HL-60 (cell line): ENCODE data around the gene FLOT1.

Source experiments
- GABPA ChIP-seq: IDR thresholded peaks from 2 replicates; pipeline ENCODE4 v1.6.1; 2012; ENCODE audit warnings: low read depth
- POLR2AphosphoS5 ChIP-seq: IDR thresholded peaks from 2 replicates; pipeline ENCODE4 v1.6.1; 2012; ENCODE audit warnings: low read depth
- SPI1 ChIP-seq: IDR thresholded peaks from 2 replicates; pipeline ENCODE4 v1.6.1; 2012; ENCODE audit warnings: low read depth, mild to moderate bottlenecking, borderline replicate concordance
- TF ChIP-seq, protein P1 (sequence below): IDR thresholded peaks from one replicate; pipeline ENCODE4 v1.5.1; 2011; ENCODE audit warnings: low read length, control low read depth, inconsistent platforms; ENCODE audit not compliant: insufficient read depth
- TF ChIP-seq, protein P2 (sequence below): IDR thresholded peaks from 2 replicates; pipeline ENCODE4 v1.6.1; 2012; ENCODE audit warnings: low read depth; ENCODE audit not compliant: insufficient replicate concordance

DNA sequence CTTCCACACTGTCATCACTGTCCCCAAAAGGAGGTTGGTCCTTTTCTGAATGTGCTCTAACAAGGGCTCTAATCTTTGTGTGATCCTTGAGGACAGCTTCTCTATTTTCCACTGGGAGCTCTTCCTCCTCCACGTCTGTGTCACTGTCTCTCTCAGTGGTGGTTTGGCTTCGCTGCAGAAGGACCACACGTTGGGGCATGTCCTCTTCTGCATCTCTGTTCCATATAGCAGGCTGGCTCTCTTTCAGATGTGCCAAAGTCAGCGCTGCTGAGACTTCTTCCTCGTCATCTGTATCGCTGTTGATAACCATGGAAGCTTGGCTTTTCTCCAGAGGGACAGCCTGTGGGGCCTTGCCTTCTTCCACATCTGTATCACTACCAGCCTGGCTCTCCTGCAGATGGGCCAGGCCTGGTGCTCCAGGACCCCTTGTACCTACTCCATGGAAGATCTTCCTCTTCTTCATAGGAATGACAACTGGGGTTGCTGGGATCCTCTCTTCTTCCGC lies 30.0 kb downstream of the FLOT1 start:
- TF ChIP-seq, protein P1, sequence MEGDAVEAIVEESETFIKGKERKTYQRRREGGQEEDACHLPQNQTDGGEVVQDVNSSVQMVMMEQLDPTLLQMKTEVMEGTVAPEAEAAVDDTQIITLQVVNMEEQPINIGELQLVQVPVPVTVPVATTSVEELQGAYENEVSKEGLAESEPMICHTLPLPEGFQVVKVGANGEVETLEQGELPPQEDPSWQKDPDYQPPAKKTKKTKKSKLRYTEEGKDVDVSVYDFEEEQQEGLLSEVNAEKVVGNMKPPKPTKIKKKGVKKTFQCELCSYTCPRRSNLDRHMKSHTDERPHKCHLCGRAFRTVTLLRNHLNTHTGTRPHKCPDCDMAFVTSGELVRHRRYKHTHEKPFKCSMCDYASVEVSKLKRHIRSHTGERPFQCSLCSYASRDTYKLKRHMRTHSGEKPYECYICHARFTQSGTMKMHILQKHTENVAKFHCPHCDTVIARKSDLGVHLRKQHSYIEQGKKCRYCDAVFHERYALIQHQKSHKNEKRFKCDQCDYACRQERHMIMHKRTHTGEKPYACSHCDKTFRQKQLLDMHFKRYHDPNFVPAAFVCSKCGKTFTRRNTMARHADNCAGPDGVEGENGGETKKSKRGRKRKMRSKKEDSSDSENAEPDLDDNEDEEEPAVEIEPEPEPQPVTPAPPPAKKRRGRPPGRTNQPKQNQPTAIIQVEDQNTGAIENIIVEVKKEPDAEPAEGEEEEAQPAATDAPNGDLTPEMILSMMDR = no peak
- no peak for TF ChIP-seq POLR2AphosphoS5
- TF ChIP-seq GABPA = no peak
- TF ChIP-seq, protein P2, sequence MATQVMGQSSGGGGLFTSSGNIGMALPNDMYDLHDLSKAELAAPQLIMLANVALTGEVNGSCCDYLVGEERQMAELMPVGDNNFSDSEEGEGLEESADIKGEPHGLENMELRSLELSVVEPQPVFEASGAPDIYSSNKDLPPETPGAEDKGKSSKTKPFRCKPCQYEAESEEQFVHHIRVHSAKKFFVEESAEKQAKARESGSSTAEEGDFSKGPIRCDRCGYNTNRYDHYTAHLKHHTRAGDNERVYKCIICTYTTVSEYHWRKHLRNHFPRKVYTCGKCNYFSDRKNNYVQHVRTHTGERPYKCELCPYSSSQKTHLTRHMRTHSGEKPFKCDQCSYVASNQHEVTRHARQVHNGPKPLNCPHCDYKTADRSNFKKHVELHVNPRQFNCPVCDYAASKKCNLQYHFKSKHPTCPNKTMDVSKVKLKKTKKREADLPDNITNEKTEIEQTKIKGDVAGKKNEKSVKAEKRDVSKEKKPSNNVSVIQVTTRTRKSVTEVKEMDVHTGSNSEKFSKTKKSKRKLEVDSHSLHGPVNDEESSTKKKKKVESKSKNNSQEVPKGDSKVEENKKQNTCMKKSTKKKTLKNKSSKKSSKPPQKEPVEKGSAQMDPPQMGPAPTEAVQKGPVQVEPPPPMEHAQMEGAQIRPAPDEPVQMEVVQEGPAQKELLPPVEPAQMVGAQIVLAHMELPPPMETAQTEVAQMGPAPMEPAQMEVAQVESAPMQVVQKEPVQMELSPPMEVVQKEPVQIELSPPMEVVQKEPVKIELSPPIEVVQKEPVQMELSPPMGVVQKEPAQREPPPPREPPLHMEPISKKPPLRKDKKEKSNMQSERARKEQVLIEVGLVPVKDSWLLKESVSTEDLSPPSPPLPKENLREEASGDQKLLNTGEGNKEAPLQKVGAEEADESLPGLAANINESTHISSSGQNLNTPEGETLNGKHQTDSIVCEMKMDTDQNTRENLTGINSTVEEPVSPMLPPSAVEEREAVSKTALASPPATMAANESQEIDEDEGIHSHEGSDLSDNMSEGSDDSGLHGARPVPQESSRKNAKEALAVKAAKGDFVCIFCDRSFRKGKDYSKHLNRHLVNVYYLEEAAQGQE = no peak
- TF ChIP-seq SPI1 = no peak
